Neural cell (in vitro differentiated cells): ENCODE results near the gene POLD4. TPM values are rescaled to one million over a fixed set of nuclear protein-coding genes. Genes with fewer than 3 reads are reported as not detected.

ENCODE experiments used
- H2AFZ ChIP-seq: fragments of 200-600, 300-800 bp; sonication (generic), shearing (Covaris generic); 2 replicates; pipeline ENCODE4 v1.6.0; 2014; ENCODE audit warnings: low read depth, mild to moderate bottlenecking, antibody characterized with exemption, low read length, moderate library complexity
- H3F3A ChIP-seq: fragments of 200-600 bp; shearing (Covaris generic); 2 replicates; pipeline ENCODE4 v1.6.1; 2016; ENCODE audit warnings: mild to moderate bottlenecking, moderate library complexity, mixed read lengths, antibody characterized with exemption, low read length; ENCODE audit not compliant: insufficient read depth, poor library complexity, severe bottlenecking
- H3K27ac ChIP-seq: fragments of 200-600, 300-800 bp; sonication (generic), shearing (Covaris generic); 2 replicates; pipeline ENCODE4 v1.5.1; 2014; ENCODE audit warnings: mild to moderate bottlenecking, low read length, moderate library complexity
- H3K27me3 ChIP-seq: fragments of 300-800, 200-600 bp; sonication (generic), shearing (Covaris generic); 2 replicates; pipeline ENCODE4 v1.6.0; 2014; ENCODE audit warnings: mild to moderate bottlenecking, low read depth, low read length, moderate library complexity; ENCODE audit not compliant: insufficient read depth
- H3K36me3 ChIP-seq: fragments of 300-800, 200-600 bp; sonication (generic), shearing (Covaris generic); 2 replicates; pipeline ENCODE4 v1.5.1; 2014; ENCODE audit warnings: mild to moderate bottlenecking, antibody characterized with exemption, low read length, moderate library complexity; ENCODE audit not compliant: insufficient read depth
- H3K4me2 ChIP-seq: fragments of 300-800, 200-600 bp; sonication (generic), shearing (Covaris generic); 2 replicates; pipeline ENCODE4 v1.6.0; 2014; ENCODE audit warnings: mild to moderate bottlenecking, low read length
- H3K4me3 ChIP-seq: fragments of 300-800, 200-600 bp; sonication (generic), shearing (Covaris generic); 2 replicates; pipeline ENCODE4 v1.5.1; 2014; ENCODE audit warnings: mild to moderate bottlenecking, low read length, moderate library complexity
- H3K79me2 ChIP-seq: fragments of 200-600 bp; shearing (Covaris generic); replicated peaks from 2 replicates; pipeline ENCODE4 v1.6.0; 2014; ENCODE audit warnings: mild to moderate bottlenecking, low read length, moderate library complexity; ENCODE audit not compliant: insufficient read depth
- H3K9ac ChIP-seq: fragments of 300-800, 200-600 bp; sonication (generic), shearing (Covaris generic); 2 replicates; pipeline ENCODE4 v1.6.1; 2016; ENCODE audit warnings: mild to moderate bottlenecking, low read length, mixed read lengths
- H3K9me2 ChIP-seq: fragments of 200-600 bp; shearing (Covaris generic); 2 replicates; pipeline ENCODE4 v1.6.1; 2016; ENCODE audit warnings: mild to moderate bottlenecking, low read length, mixed read lengths; ENCODE audit not compliant: insufficient read depth
- H3K9me3 ChIP-seq: fragments of 200-600, 300-800 bp; sonication (generic), shearing (Covaris generic); 2 replicates; pipeline ENCODE4 v1.6.1; 2016; ENCODE audit warnings: mild to moderate bottlenecking, mixed run types, low read length, moderate library complexity, mixed read lengths
- H4K20me1 ChIP-seq: fragments of 200-600 bp; shearing (Covaris generic); 2 replicates; pipeline ENCODE4 v1.6.1; 2016; ENCODE audit warnings: mild to moderate bottlenecking, mixed run types; ENCODE audit not compliant: insufficient read depth
- CTCF ChIP-seq: fragments of 450-650 bp; IDR thresholded peaks from 2 replicates; pipeline ENCODE4 v1.5.1; 2014; ENCODE audit warnings: antibody characterized with exemption, mild to moderate bottlenecking, moderate library complexity; ENCODE audit not compliant: poor library complexity, severe bottlenecking
- EP300 ChIP-seq: fragments of 450-650 bp; conservative IDR thresholded peaks from 2 replicates; pipeline ENCODE4 v1.6.1; 2014; ENCODE audit warnings: antibody characterized with exemption, mild to moderate bottlenecking, moderate library complexity; ENCODE audit not compliant: poor library complexity, severe bottlenecking
- EZH2 ChIP-seq: fragments of 200-600, 300-800 bp; shearing (Covaris generic), sonication (generic); IDR thresholded peaks from 2 replicates; pipeline ENCODE4 v1.6.1; 2014; ENCODE audit warnings: antibody characterized with exemption, low read length, borderline replicate concordance, mild to moderate bottlenecking; ENCODE audit not compliant: insufficient read depth, poor library complexity, severe bottlenecking
- MXI1 ChIP-seq: fragments of 450-650 bp; conservative IDR thresholded peaks from 2 replicates; pipeline ENCODE4 v1.6.1; 2014; ENCODE audit warnings: antibody characterized with exemption, mild to moderate bottlenecking; ENCODE audit not compliant: poor library complexity, severe bottlenecking
- POLR2AphosphoS5 ChIP-seq: IDR thresholded peaks from 2 replicates; pipeline ENCODE4 v1.6.1; 2012
- RAD21 ChIP-seq: fragments of 450-650 bp; conservative IDR thresholded peaks from 2 replicates; pipeline ENCODE4 v1.6.1; 2014; ENCODE audit warnings: antibody characterized with exemption, mild to moderate bottlenecking, moderate library complexity
- REST ChIP-seq: IDR thresholded peaks from 2 replicates; pipeline ENCODE4 v1.6.1; 2012; ENCODE audit warnings: borderline replicate concordance
- SMC3 ChIP-seq: fragments of 450-650 bp; conservative IDR thresholded peaks from 2 replicates; pipeline ENCODE4 v1.6.1; 2014; ENCODE audit warnings: antibody characterized with exemption, mild to moderate bottlenecking, moderate library complexity; ENCODE audit not compliant: poor library complexity
- TAF1 ChIP-seq: IDR thresholded peaks from 2 replicates; pipeline ENCODE4 v1.6.1; 2012; ENCODE audit warnings: low read depth
- polyA plus RNA-seq: library from polyadenylated mRNA; depleted of rRNA; stranded (reverse); fragments of >200 nt; gene quantifications from 2 replicates; pipeline ENCODE4 v1.2.3, GENCODE V29; 2014

The POLD4 gene
- polyA plus RNA-seq, 1 donor from 2014 or later: 6.8 TPM

- Histone ChIP-seq H4K20me1 (no peaks in the 10 kb centered on the region), H3F3A (no peaks in the 10 kb centered on the region), H3K36me3 (no peaks in the 10 kb centered on the region), H3K27me3 (no peaks in the 10 kb centered on the region), H3K9me3 (no peaks in the 10 kb centered on the region), H3K27ac (no peak overlapping the region), H3K4me3 (peak overlapping the region; percentile 93), H3K79me2 (no peaks in the 10 kb centered on the region), H3K9me2 (no peaks in the 10 kb centered on the region), H3K9ac (no peak overlapping the region), H3K4me2 (no peak overlapping the region), H2AFZ (no peak overlapping the region)
- TF ChIP-seq CTCF: no peak
These were observed 1.0 kb upstream of the POLD4 start for GRCh38 chr11:67354075-67355022.

- Histone ChIP-seq H3K36me3 (no peaks in the 10 kb centered on the region), H3K27me3 (no peaks in the 10 kb centered on the region), H3K9ac (peak overlapping the region; percentile 83), H3K4me2 (peak overlapping the region; percentile 80), H2AFZ (peak overlapping the region; percentile 91), H3K79me2 (no peaks in the 10 kb centered on the region), H4K20me1 (no peaks in the 10 kb centered on the region), H3K9me3 (no peaks in the 10 kb centered on the region), H3K9me2 (no peaks in the 10 kb centered on the region), H3K27ac (peak overlapping the region; percentile 74), H3F3A (no peaks in the 10 kb centered on the region), H3K4me3 (peak overlapping the region; percentile 93)
- no peak for TF ChIP-seq EZH2
- no peak for TF ChIP-seq MXI1
- TF ChIP-seq EP300: no peak
- no peak for TF ChIP-seq SMC3
- no peak for TF ChIP-seq REST
- no peak for TF ChIP-seq TAF1
- TF ChIP-seq POLR2AphosphoS5: no peak
- no peak for TF ChIP-seq RAD21
- TF ChIP-seq CTCF: no peak
These were observed 615 bp downstream of the POLD4 start for GRCh38 chr11:67352546-67353316.
